Cardiac fibroblast (primary cell): Measurements from ENCODE around the gene ACOT13.

ENCODE experiments used
- DNase-seq, 2 donors: peaks; one replicate each; pipeline versions ENCODE4 v3.0.0 to v3.0.0-alpha.2; 2010; ENCODE audit warnings: low read depth in 2 of 2
- H3K4me3 ChIP-seq, 2 donors: replicated peaks in 1 of 2; 1 replicate in 1 of 2; 2 replicates in 1 of 2; pipeline ENCODE4 v1.5.1; 2011; ENCODE audit warnings: low read depth in 2 of 2, low read length in 2 of 2, mild to moderate bottlenecking in 2 of 2, moderate library complexity in 1 of 2
- CTCF ChIP-seq: IDR thresholded peaks from one replicate; pipeline ENCODE4 v1.5.1; 2011; ENCODE audit warnings: low read depth, mild to moderate bottlenecking, low read length, inconsistent platforms

ACOT13 gene

GRCh38 chr6:24646771-24647170 lies 20.1 kb upstream of the ACOT13 start:
- TF ChIP-seq CTCF: no peak
- H3K4me3 ChIP-seq: no peak overlapping the region
- peak; percentile 20 to 53 for DNase-seq

DNA sequence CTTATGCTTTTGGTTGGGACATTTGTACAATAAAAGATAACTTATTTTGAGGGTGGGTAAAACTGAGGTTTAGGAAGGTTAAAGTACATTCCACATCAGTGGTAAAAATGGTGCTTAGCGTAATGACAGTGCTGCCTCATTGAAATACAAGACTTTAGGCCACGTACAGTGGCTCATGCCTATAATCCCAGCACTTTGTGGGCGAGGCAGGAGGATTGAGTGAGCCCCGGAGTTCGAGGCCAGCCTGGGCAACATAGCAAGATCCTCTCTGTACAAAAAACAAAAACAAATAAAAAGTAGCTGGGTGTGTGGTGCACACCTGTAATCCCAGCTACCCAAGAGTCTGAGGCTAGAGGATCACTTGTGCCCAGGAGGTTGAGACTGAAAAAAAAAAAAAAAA lies 18.6 kb upstream of the ACOT13 start:
- no peak for DNase-seq
- TF ChIP-seq CTCF: no peak
- H3K4me3 ChIP-seq: no peak overlapping the region

DNA sequence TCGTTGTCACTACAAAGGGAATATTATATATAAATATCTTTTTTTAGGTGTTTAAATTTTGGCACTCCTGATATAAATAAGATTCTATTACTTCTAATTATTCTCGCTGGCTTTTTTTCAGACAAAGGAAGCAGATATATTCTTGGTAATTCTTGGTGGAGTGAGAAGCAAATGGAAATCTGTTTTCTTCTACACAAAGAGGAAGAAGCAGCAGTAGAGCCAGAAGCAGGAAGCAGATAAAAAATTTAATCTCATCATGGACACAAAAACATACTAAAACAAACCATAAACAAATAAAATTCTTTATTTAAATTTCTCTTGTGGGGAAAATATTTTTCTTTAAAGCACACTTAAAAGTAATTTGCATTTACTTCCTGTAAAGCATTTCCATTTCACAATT lies 17.2 kb upstream of the ACOT13 start:
- no peak for TF ChIP-seq CTCF
- H3K4me3 ChIP-seq: no peak overlapping the region
- no peak for DNase-seq

GRCh38 chr6:24650365-24650764 lies 16.5 kb upstream of the ACOT13 start:
- TF ChIP-seq CTCF: no peak
- no peak for DNase-seq
- no peak overlapping the region for H3K4me3 ChIP-seq

- DNase-seq: no peak
- TF ChIP-seq CTCF: no peak
- H3K4me3 ChIP-seq: no peak overlapping the region
Observed at GRCh38 chr6:24655215-24655614, 11.7 kb upstream of the ACOT13 start.

DNA sequence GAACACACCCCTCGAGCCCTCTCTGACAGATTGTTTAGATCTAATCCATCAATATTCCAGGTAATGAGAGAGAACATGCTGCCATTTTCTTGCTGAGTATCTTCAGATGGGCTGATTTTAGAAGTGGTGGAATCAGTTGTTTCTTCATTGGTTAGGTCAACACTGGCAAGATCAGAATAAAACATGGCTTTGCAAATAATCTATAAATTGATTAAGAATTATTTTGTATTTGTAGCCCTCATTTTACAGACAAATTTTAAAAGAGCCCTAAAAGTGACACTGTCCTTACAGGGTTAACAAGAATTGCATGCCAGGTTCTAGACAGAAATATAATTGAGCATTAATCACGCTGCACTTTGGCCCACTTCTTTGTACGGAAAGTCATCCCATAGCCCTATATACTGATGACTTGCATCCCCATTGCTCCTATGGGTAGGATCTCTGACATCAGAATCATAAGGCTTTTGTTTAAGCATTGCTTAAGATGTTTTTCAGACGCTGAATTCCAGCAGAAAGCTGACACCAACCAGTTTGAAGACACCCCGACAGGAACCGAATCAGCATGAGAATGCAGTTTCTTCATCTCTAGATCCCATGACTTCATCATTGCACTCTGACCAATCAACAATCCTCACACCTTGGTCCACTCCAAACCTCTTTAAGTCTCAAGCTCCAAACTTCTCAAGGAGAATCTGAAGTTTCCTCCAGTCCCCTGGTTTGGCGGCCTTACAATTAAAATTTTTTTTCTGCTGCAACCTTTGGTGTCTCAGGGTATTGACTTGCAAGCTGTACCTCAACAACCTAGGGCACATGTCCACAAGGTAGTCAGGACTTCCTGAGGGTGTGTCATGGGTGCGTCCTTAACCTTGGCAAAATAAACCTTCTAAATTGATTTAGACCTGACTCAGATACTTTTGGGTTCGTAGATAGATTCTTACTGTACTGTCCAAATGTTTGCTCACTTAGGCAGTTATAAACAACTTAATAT lies 8.0 kb upstream of the ACOT13 start:
- peak; percentile 83 to 94 for DNase-seq
- TF ChIP-seq CTCF: no peak
- H3K4me3 ChIP-seq: no peak overlapping the region
